NCI-H460 (cell line): ENCODE measurements around the gene SMYD5. TPM values are rescaled to one million over a fixed set of nuclear protein-coding genes. Genes with fewer than 3 reads are reported as not detected.

Experiments
- DNase-seq: peaks from one replicate; pipeline ENCODE4 v3.0.0-alpha.2; 2016; ENCODE audit warnings: low read depth; ENCODE audit errors: extremely low read depth
- total RNA-seq: library from RNA; depleted of rRNA; stranded (reverse); fragments of >200 nt; shearing (Covaris generic); gene quantifications from 2 replicates; pipeline ENCODE4 v1.2.3, GENCODE V29; 2014

Gene SMYD5
- total RNA-seq, 1 experiment from 2014 or later = 48.9 TPM

- no peak for DNase-seq
Observed at GRCh38 chr2:73203055-73203681, 10.9 kb upstream of the SMYD5 start.

- DNase-seq = no peak
Observed at GRCh38 chr2:73205611-73206010, 8.4 kb upstream of the SMYD5 start.

- no peak for DNase-seq
Observed at GRCh38 chr2:73208258-73208657, 5.8 kb upstream of the SMYD5 start.

- no peak for DNase-seq
Observed at GRCh38 chr2:73210019-73210418, 4.0 kb upstream of the SMYD5 start.

- no peak for DNase-seq
Observed at GRCh38 chr2:73210696-73211095, 3.3 kb upstream of the SMYD5 start.

GRCh38 chr2:73212098-73212447, 2.0 kb upstream of the SMYD5 start:
- no peak for DNase-seq

GRCh38 chr2:73212448-73213176, 1.4 kb upstream of the SMYD5 start:
- DNase-seq = peak; percentile 46

GRCh38 chr2:73215254-73215653, 1.2 kb downstream of the SMYD5 start:
- no peak for DNase-seq

GRCh38 chr2:73217160-73217559, 3.1 kb downstream of the SMYD5 start:
- no peak for DNase-seq

- DNase-seq = no peak
Observed at GRCh38 chr2:73217826-73218225, 3.8 kb downstream of the SMYD5 start.

GRCh38 chr2:73218298-73218697, 4.3 kb downstream of the SMYD5 start:
- DNase-seq = no peak

GRCh38 chr2:73223821-73224220, 9.8 kb downstream of the SMYD5 start:
- no peak for DNase-seq

- no peak for DNase-seq
Observed at GRCh38 chr2:73225513-73226360, 11.7 kb downstream of the SMYD5 start.

GRCh38 chr2:73227086-73227485, 13.0 kb downstream of the SMYD5 start:
- no peak for DNase-seq

- no peak for DNase-seq
Observed at GRCh38 chr2:73228631-73229030, 14.6 kb downstream of the SMYD5 start.

- DNase-seq = no peak
Observed at GRCh38 chr2:73232403-73233153, 18.5 kb downstream of the SMYD5 start.

GRCh38 chr2:73233154-73233931, 19.3 kb downstream of the SMYD5 start, which contains the start of gene PRADC1:
Gene PRADC1 (minus strand): TSS chr2:73233239. CDS start chr2:73233160, 79 bp downstream.
- DNase-seq = peak; percentile 100

GRCh38 chr2:73233932-73234832, 20.1 kb downstream of the SMYD5 start, which contains the start of gene CCT7:
Gene CCT7 (plus strand): TSS chr2:73234308. CDS start chr2:73234379, 71 bp downstream.
- peak; percentile 90 for DNase-seq
